PC-3 (cell line): Measurements from ENCODE around the gene TCF7L1. TPM values are rescaled to one million over a fixed set of nuclear protein-coding genes. Genes with fewer than 3 reads are reported as not detected.

ENCODE experiments used
- ATAC-seq: fragments of 200-7000 bp; cut with Tn5 transposase; 2 replicates; pipeline ENCODE4 v1.9.1; 2020; ENCODE audit warnings: mild to moderate bottlenecking, moderate library complexity
- BruUV-seq: library from RNA; stranded (reverse); fragments of 400-500 nt; replicated peaks from 2 replicates; lab custom pipeline; 2021; lab: Mats Ljungman, UMichigan
- CTCF ChIA-PET: fragments of 300-600 bp; sonication (Branson Sonifier 250); formaldehyde crosslinking; loops from one replicate; lab custom pipeline; 2022; ENCODE audit warnings: antibody characterized with exemption; lab: Charles Lee
- POLR2A ChIA-PET: fragments of 300-600 bp; sonication (Branson Sonifier 250); formaldehyde crosslinking; loops from one replicate; lab custom pipeline; 2022; ENCODE audit warnings: antibody characterized with exemption; ENCODE audit not compliant: unreplicated experiment; lab: Charles Lee
- DNase-seq: peaks from one replicate; pipeline ENCODE4 v3.0.0-alpha.2; 2015
- H2AFZ ChIP-seq: fragments of 300-600 bp; sonication (generic); 2 replicates; pipeline ENCODE4 v1.6.0; 2016; ENCODE audit warnings: antibody characterized with exemption, low read length
- H3F3A ChIP-seq: fragments of 300-600 bp; sonication (generic); one replicate; pipeline ENCODE4 v1.6.0; 2017; ENCODE audit warnings: antibody characterized with exemption, low read length, control low read depth, mild to moderate bottlenecking; ENCODE audit not compliant: unreplicated experiment
- H3K27ac ChIP-seq: fragments of 300-600 bp; sonication (generic); 2 replicates; pipeline ENCODE4 v1.5.1; 2016; ENCODE audit warnings: mild to moderate bottlenecking, low read length
- H3K27me3 ChIP-seq: fragments of 300-600 bp; sonication (generic); 2 replicates; pipeline ENCODE4 v1.6.1; 2016; ENCODE audit warnings: low read length, mixed read lengths
- H3K36me3 ChIP-seq: fragments of 300-600 bp; sonication (generic); 2 replicates; pipeline ENCODE4 v1.6.1; 2016; ENCODE audit warnings: low read depth, mixed run types, low read length, mixed read lengths
- H3K4me1 ChIP-seq: fragments of 300-600 bp; sonication (generic); 2 replicates; pipeline ENCODE4 v1.5.1; 2016; ENCODE audit warnings: low read length; ENCODE audit not compliant: insufficient read depth
- H3K4me2 ChIP-seq: fragments of 300-600 bp; sonication (generic); 2 replicates; pipeline ENCODE4 v1.6.0; 2016; ENCODE audit warnings: low read length
- H3K4me3 ChIP-seq: fragments of 300-600 bp; sonication (generic); 2 replicates; pipeline ENCODE4 v1.5.1; 2016; ENCODE audit warnings: mild to moderate bottlenecking, low read length, mixed read lengths
- H3K79me2 ChIP-seq: fragments of 300-600 bp; sonication (generic); 2 replicates; pipeline ENCODE4 v1.6.1; 2017; ENCODE audit warnings: low read length, mixed read lengths
- H3K9ac ChIP-seq: fragments of 300-600 bp; sonication (generic); 2 replicates; pipeline ENCODE4 v1.6.0; 2016; ENCODE audit warnings: mild to moderate bottlenecking, low read length
- H3K9me2 ChIP-seq: fragments of 300-600 bp; sonication (generic); replicated peaks from 2 replicates; pipeline ENCODE4 v1.6.1; 2016; ENCODE audit warnings: mixed run types, low read length, mixed read lengths
- H3K9me3 ChIP-seq: fragments of 300-600 bp; sonication (generic); 2 replicates; pipeline ENCODE4 v1.6.1; 2016; ENCODE audit warnings: low read length, mixed read lengths
- H4K20me1 ChIP-seq: fragments of 300-600 bp; sonication (generic); 2 replicates; pipeline ENCODE4 v1.6.1; 2016; ENCODE audit warnings: low read length, mixed read lengths
- EZH2 ChIP-seq: fragments of 300-600 bp; sonication (generic); IDR thresholded peaks from one replicate; pipeline ENCODE4 v1.6.1; 2017; ENCODE audit warnings: antibody characterized with exemption, mild to moderate bottlenecking, low read length; ENCODE audit not compliant: unreplicated experiment
- EZH2phosphoT487 ChIP-seq: fragments of 300-600 bp; sonication (generic); IDR thresholded peaks from 2 replicates; pipeline ENCODE4 v1.6.1; 2018; ENCODE audit warnings: mild to moderate bottlenecking, antibody characterized with exemption, low read length, borderline replicate concordance
- intact Hi-C: fragments of 100-400 bp; cut with micrococcal nuclease; formaldehyde crosslinking; loops from 2 replicates; pipeline ENCODE4 v1.9.0; 2023
- total RNA-seq: library from RNA; depleted of rRNA; stranded (reverse); fragments of >200 nt; gene quantifications from 2 replicates; pipeline ENCODE4 v1.2.3, GENCODE V29; 2014
- TF ChIP-seq, protein P1 (sequence below): fragments of 300-600 bp; sonication (generic); conservative IDR thresholded peaks from 2 replicates; pipeline ENCODE4 v1.5.1; 2017; ENCODE audit warnings: antibody characterized with exemption, low read depth, mild to moderate bottlenecking, low read length

TCF7L1 gene
- total RNA-seq, 1 experiment from 2014 or later, result 1.8 TPM

DNA sequence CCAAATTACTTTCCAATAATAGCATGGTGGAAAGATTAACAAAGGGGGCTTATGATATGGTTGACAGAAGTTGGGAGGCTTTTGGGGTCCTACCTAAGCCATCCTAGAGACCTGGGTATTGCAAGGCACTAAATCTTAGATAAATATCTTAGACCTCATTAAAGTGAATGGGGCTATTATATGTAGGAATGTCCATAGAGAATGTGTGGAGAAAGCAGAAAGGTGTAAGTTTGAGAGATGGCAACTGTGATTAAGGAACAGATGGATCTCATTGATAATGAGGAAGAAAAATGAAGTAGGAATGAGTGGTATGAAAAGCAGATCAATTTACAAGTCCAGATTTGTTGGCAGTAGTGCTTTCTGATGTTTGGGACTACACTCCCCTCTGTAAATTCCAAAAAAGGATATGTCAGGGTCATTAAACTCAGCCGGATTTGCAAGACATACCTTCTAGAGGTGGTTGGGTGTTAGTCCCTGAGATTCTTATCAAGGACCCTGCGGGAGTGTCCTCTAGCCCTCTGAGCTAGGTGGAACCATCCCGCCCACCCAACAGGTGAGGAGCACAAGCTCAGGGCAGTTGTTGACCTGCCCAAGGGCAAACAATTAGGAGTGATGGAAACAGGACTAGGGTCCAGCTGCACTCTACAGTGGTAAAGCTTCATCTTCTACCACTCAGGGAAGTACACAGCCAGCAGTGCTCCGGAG, 12.1 kb downstream of the TCF7L1 start:
- no peaks in the 10 kb centered on the region for H3K79me2 ChIP-seq
- H3K4me2 ChIP-seq, result no peak overlapping the region
- no peaks in the 10 kb centered on the region for H3K36me3 ChIP-seq
- H3K9ac ChIP-seq, result no peak overlapping the region
- H4K20me1 ChIP-seq, result no peaks in the 10 kb centered on the region
- TF ChIP-seq, protein P1, sequence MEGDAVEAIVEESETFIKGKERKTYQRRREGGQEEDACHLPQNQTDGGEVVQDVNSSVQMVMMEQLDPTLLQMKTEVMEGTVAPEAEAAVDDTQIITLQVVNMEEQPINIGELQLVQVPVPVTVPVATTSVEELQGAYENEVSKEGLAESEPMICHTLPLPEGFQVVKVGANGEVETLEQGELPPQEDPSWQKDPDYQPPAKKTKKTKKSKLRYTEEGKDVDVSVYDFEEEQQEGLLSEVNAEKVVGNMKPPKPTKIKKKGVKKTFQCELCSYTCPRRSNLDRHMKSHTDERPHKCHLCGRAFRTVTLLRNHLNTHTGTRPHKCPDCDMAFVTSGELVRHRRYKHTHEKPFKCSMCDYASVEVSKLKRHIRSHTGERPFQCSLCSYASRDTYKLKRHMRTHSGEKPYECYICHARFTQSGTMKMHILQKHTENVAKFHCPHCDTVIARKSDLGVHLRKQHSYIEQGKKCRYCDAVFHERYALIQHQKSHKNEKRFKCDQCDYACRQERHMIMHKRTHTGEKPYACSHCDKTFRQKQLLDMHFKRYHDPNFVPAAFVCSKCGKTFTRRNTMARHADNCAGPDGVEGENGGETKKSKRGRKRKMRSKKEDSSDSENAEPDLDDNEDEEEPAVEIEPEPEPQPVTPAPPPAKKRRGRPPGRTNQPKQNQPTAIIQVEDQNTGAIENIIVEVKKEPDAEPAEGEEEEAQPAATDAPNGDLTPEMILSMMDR, result no peak
- no peak for TF ChIP-seq EZH2
- no peak overlapping the region for H3K27ac ChIP-seq
- no peak for DNase-seq
- no peak overlapping the region for H3K4me3 ChIP-seq
- H3K27me3 ChIP-seq, result no peaks in the 10 kb centered on the region
- intact Hi-C loops, result no loop called here
- BruUV-seq, result no TSS peak
- POLR2A ChIA-PET, result no interaction called here
- no peaks in the 10 kb centered on the region for H3K9me3 ChIP-seq
- no peaks in the 10 kb centered on the region for H3K4me1 ChIP-seq
- CTCF ChIA-PET, result no interaction called here
- no peak overlapping the region for H2AFZ ChIP-seq
- H3F3A ChIP-seq, result no peaks in the 10 kb centered on the region
- no peak for ATAC-seq
- no peaks in the 10 kb centered on the region for H3K9me2 ChIP-seq

DNA sequence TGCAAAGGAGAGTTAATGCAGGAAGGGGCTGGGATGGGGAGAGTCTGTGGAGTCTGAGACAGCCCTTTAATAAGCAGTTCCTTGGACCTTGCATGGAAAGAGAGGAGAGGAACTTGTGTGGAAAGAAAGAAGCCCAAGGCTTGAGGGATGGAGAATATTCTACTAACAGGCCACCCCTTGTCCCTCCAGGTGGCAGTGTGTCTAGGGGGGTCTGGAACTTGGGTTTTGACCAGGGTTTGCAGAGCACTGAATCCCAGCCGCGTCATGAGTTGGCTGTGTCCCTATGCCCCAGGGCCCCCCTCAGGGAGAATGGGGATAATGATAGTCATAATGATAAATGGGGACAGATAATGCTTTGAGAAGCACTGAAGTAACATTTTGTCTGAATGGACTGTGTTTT, 15.0 kb downstream of the TCF7L1 start:
- Histone ChIP-seq H2AFZ (no peak overlapping the region), H3K9ac (no peak overlapping the region), H3K9me2 (no peaks in the 10 kb centered on the region), H3K27ac (no peak overlapping the region), H3K36me3 (no peaks in the 10 kb centered on the region), H3K9me3 (no peaks in the 10 kb centered on the region), H3F3A (no peaks in the 10 kb centered on the region), H3K79me2 (no peaks in the 10 kb centered on the region), H3K4me3 (no peak overlapping the region), H3K4me2 (no peak overlapping the region), H3K27me3 (no peaks in the 10 kb centered on the region), H3K4me1 (0 out of 2 replicates have a peak, but pooled peaks cover 6% of the 10 kb centered on the region), H4K20me1 (no peaks in the 10 kb centered on the region)
- ATAC-seq (no peak), DNase-seq (no peak)
- no TSS peak for BruUV-seq
- TF ChIP-seq EZH2 (no peak), EZH2phosphoT487 (no peak)
- TF ChIP-seq, protein P1, result 0 out of 2 replicates have a peak, but pooled peaks have one; percentile 13
- ChIA-PET POLR2A (no interaction called here), CTCF (no interaction called here)
- intact Hi-C loops, result no loop called here

DNA sequence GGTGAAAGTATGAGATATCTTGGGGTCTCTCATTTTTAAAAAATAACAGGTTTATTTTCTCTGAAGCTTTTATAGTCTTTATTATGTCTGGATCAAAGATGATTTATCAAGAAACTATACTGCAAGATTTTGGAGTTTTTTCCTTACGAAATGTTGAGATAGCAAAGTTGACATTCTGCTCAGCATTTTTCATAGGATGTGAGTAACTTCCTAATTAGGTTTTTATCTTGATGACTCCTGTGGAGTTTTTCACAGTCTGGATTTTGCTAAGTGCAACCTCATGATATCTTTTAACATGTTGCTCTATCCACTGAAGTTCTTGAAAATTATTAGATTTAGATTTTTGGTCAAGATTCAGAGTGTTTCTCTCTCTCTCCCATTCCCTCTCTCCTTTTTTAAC, 17.8 kb downstream of the TCF7L1 start:
- no peak for DNase-seq
- no peaks in the 10 kb centered on the region for H4K20me1 ChIP-seq
- H3K27ac ChIP-seq, result no peak overlapping the region
- no peaks in the 10 kb centered on the region for H3K36me3 ChIP-seq
- H3K4me3 ChIP-seq, result no peak overlapping the region
- H3K4me1 ChIP-seq, result 0 out of 2 replicates have a peak, but pooled peaks cover 6% of the 10 kb centered on the region
- intact Hi-C loops, result no loop called here
- ChIA-PET CTCF (no interaction called here), POLR2A (no interaction called here)
- no peaks in the 10 kb centered on the region for H3K27me3 ChIP-seq
- no TSS peak for BruUV-seq
- no peaks in the 10 kb centered on the region for H3K9me3 ChIP-seq
- H3K9ac ChIP-seq, result no peak overlapping the region
- no peak overlapping the region for H2AFZ ChIP-seq
- no peaks in the 10 kb centered on the region for H3F3A ChIP-seq
- no peaks in the 10 kb centered on the region for H3K9me2 ChIP-seq
- no peaks in the 10 kb centered on the region for H3K79me2 ChIP-seq
- no peak overlapping the region for H3K4me2 ChIP-seq
- ATAC-seq, result no peak
- no peak for TF ChIP-seq EZH2
- TF ChIP-seq, protein P1, result no peak
- TF ChIP-seq EZH2phosphoT487, result no peak
